GM11168 (cell line): ENCODE data around the gene SPDYE2.
"Not testable (repeated sequence)": the region's sequence is repeated elsewhere in the genome, so short reads cannot be mapped to it uniquely, and the experiment has no call there.

Experiments
- in situ Hi-C: fragments of 300-500 bp; cut with MboI; formaldehyde crosslinking; loops from one replicate; pipeline ENCODE4 v1.12.0; 2022; ENCODE audit warnings: low sequenced_read_pairs; ENCODE audit not compliant: unreplicated experiment

SPDYE2 gene

DNA sequence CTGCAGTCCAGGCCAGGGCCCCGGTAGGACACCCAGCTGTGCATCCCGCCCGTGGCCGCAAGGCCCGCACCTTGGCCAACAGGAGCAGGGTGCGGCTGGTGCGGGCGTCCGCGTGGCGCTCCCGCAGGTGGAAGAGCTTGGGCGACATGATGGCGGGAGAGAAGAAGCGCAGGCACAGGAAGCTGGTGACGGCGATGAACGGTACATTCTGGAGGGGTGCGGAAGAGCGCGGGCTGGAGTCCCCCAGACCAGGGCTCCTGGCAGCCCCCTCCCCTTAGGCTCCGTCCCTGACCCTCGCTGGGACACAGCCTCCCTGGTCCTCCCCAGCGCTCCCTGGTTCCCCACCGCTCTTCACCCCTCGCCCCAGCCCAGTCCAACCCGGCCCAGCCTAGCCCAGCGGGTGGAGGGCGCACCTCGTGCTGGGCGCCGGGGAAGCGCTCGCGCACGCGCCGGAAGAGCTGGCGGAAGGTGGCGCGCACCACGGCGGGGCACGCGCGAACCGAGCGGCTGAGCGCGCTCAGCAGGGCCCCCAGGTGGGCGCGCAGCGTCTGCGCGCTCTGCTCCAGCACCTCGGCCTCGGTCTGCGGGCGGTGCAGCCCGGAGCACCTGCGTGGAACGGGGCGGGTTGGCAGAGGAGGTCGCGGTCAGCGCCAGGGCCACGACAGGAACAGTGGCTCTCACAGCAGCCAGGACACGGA is 42.8 kb downstream of the SPDYE2 start:
- in situ Hi-C loops = not testable (repeated sequence)

DNA sequence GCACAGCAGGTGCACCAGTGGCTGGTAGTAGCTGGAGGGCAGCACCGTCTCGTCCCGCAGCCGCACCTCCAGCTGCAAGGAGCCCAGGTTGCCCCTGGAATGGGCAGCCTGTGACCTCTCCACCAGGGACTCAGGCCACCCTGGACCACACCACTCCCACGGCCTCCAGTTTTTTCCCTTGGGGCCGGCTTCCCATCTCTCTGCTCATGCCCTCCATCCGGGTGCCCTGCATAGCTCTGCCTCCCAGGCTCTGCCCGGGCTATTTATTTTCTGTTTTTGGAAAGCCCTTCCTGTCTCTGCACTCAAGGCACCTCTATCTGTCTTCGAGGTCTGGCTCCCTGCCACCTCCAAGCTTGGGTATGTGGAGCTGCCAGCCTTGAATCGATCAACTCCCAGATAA is 45.0 kb downstream of the SPDYE2 start:
- in situ Hi-C loops = not testable (repeated sequence)

DNA sequence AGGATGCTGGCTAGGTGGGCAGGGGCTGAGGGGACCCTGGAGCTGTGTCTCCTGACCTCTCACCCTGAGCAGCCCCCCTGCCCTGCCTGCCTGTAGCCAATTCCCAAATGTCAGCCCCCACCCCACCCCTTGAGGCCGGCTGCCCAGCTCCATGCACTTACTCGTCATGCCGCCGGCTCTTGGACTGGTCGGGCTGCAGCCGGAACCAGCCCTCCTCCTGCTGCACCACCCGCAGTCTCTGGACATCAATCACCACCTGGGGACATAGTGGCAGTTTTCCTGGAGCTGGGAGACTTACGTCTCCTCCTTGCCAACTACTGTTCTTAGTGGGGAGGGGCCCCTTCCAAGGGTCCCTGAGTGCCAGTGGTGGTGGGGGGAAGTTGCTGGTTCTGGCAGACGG is 48.7 kb downstream of the SPDYE2 start:
- in situ Hi-C loops = loop anchor here (25.0 kb wide), 1 partner anchor 87 kb away; the partner anchor contains the start of gene RASA4B

DNA sequence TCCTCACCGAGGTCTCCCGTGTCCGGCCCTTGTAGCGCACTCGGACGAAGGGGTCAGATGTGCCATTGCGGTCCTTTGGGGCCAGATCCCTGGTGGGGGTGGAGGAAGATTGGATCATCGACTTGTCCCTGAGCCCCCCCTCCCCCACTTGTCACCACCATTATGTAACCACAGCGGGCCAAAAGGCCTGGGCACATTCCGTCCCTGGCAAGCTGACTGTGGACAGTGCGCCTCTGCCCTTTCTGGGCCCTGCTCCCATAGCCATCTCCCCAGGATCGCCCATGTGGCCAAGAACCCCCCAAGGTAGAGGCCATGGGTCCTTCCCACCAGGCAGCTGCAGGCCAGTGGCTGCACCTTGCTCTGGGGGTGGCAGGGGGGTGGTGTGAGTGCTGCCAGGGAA is 51.3 kb downstream of the SPDYE2 start:
- in situ Hi-C loops = loop anchor here (25.0 kb wide), 1 partner anchor 90 kb away; the partner anchor contains the start of gene RASA4B

DNA sequence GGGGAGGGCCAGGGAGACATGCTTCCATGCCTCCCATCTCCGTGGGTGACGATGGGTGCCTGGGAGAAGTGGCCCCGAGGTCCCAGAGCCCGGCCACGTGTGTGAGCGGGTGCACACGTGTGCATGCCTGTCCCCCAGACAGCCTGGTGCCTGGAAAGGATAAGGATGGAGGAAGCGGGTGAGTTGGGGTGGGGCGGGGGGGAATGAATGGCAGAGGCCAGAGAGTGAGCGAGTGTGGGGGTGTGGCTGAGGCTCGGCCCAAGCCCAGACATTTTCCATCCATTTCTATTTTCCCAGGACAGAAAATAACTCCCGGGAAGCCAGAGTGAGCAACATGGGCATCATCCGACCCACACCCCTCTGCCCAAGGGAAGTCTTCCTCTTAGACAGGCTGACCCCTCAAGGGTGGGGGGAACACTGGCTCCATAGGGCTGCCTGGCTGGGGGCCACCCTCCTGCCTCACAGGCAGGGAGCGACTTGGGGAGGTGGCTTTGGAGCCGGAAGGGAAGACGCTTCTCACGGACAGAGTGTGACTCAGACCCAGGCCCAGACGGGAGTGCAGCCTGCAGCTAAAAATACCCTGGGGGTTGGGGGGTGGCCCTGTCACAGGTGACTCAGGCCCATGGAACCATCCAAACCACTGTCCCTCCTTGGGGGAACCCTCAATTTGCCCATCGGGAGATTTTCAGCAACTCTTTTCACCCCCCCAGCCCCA is 53.6 kb downstream of the SPDYE2 start:
- in situ Hi-C loops = loop anchor here (25.0 kb wide), 1 partner anchor 92 kb away; the partner anchor contains the start of gene RASA4B

DNA sequence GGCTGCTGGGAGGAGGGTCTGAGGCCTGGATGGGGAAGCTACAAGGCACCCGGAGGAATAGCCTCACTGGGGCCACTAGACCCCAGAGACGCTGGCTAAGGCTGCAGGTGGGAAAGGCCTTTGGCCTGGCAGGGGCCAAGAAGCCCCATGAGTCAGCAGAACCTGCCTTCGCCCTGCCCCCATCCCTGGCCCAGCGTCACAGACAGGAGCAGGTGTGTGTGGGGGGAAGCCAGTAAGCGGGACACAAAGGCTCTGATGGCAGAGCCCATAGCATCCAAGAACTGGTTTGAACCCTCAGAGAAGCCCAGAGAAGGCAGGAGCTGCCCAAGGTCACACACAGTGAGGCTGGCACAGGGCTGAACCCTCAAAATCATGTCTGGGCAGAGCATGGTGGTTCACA is 55.8 kb downstream of the SPDYE2 start:
- in situ Hi-C loops = loop anchor here (25.0 kb wide), 1 partner anchor 95 kb away; the partner anchor contains the start of gene RASA4B

DNA sequence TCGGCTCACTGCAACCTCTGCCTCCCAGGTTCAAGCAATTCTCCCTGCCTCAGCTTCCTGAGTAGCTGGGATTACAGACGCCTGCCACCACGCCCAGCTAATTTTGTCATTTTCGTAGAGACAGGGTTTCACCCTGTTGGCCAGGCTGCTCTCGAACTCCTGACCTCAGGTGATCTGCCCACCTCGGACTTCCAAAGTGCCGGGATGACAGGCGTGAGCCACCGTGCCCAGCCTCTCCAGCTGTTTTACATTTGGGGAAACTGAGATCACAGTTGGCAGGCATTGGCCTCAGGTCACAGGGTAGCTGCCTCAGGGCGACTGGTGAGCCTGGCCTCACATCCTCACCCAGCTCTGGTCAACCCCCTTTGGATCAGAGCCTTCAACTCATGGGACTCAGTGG is 58.7 kb downstream of the SPDYE2 start:
- in situ Hi-C loops = loop anchor here (25.0 kb wide), 1 partner anchor 97 kb away; the partner anchor contains the start of gene RASA4B

DNA sequence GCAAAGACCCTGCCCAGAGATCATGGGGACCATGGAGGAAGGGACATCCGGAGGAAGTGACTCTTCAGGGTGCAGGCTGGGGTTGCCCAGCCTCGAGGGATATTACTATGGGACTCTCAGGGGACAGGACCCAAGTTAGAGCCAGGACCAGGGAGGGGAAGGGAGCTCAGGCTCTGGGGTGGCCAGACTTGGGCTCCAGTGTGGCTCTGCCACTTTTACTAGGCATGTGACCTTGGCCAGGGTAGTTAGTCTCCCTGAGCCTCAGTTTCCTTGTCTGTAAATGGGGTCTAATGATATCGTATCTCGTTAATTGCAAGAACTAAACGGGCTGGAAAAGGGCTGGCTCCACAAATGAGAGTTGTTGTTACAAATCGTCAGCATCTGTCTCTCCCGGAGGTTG is 59.4 kb downstream of the SPDYE2 start:
- in situ Hi-C loops = loop anchor here (25.0 kb wide), 1 partner anchor 98 kb away; the partner anchor contains the start of gene RASA4B

DNA sequence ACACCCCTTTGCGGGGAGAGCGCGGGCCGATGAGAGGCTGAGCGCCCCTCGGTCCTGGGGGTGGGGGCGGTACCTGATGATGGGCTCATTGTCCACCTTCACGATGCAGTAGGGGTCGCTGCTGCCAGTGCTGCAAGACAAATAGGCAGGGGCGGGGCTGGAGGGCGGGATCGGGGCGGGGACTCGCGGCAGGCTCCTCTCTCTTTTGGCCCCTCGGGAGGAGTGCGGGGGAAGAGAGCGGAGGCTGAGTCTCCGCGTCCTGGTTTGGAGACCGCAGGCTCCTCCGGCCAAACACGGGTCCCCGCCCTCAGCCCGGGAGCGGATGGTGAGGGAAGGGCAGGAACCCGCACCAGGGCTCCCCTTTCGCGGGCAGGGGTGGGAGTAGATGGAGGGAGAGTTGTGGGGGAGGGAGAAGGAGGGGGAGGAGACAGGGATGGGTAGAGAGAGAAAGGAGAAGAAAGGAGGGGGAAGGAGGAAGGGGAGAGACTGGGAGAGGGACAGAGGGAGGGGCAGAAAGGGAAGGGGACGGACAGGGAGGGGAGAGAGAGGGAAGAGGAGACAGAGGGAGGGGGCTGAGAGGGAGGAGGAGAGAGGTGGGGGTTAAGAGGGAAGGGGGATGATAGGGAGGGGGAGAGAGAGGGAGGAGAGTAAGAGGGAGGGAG is 60.1 kb downstream of the SPDYE2 start:
- in situ Hi-C loops = loop anchor here (25.0 kb wide), 1 partner anchor 99 kb away; the partner anchor contains the start of gene RASA4B

DNA sequence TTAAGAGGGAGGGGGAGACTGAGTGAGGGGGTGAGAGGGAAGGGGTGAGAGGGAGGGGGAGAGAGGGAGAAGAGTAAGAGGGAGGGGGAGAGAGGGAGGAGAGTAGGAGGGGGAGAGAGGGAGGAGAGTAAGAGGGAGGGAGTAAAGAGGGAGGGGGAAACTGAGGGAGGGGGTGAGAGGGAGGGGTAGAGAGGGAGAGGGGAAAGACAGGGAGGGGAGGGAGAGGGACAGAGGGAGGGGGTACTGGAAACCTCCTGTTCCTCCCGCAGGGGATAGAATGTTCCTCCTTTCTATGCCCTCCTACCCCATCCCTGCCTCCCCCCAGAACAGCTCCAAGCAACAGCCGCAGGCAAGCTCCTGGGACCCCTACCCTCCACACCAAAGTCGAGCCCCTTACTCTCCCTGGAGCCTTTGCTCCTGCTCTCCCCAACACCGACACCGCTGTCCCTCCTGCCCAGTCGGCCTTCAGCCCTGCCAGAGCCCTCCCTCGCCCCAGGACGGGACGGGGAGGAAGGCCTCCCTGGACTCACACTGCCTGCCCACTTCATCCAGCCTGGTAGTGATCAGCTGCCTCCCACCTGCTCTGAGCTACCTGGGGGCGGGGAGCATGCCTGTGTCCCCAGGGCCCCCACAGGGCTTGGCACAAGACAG is 60.8 kb downstream of the SPDYE2 start:
- in situ Hi-C loops = loop anchor here (25.0 kb wide), 1 partner anchor 99 kb away; the partner anchor contains the start of gene RASA4B
